OCI-LY7 (cell line): Measurements from ENCODE around the gene HINT2. TPM values are rescaled to one million over a fixed set of nuclear protein-coding genes. Genes with fewer than 3 reads are reported as not detected.

Experiments
- BruUV-seq: library from RNA; stranded (reverse); fragments of 400-500 nt; replicated peaks from 2 replicates; lab custom pipeline; 2021; lab: Mats Ljungman, UMichigan
- CTCF ChIA-PET: fragments of 300-600 bp; sonication (Branson Sonifier 250); formaldehyde crosslinking; loops from one replicate; lab custom pipeline; 2022; ENCODE audit warnings: antibody characterized with exemption; ENCODE audit not compliant: unreplicated experiment; lab: Charles Lee
- POLR2A ChIA-PET: fragments of 300-600 bp; sonication (Branson Sonifier 250); formaldehyde crosslinking; loops from one replicate; lab custom pipeline; 2022; ENCODE audit warnings: antibody characterized with exemption; lab: Charles Lee
- DNase-seq: peaks from one replicate; pipeline ENCODE4 v3.0.0-alpha.2; 2015; ENCODE audit warnings: low spot score
- H2AFZ ChIP-seq: fragments of 200-600 bp; sonication (generic), shearing (Covaris generic); 2 replicates; pipeline ENCODE4 v1.6.1; 2014; ENCODE audit warnings: mild to moderate bottlenecking, antibody characterized with exemption, low read length, moderate library complexity
- H3K27ac ChIP-seq: fragments of 200-600 bp; sonication (generic); 2 replicates; pipeline ENCODE4 v1.5.1; 2014; ENCODE audit warnings: mixed run types, low read depth, mild to moderate bottlenecking, moderate library complexity, low read length, inconsistent platforms; ENCODE audit not compliant: poor library complexity, severe bottlenecking
- H3K36me3 ChIP-seq: fragments of 200-600 bp; sonication (generic); 2 replicates; pipeline ENCODE4 v1.6.1; 2014; ENCODE audit warnings: mild to moderate bottlenecking, antibody characterized with exemption, low read length, moderate library complexity, mixed read lengths; ENCODE audit not compliant: insufficient read depth
- H3K4me1 ChIP-seq: fragments of 200-600 bp; sonication (generic); 2 replicates; pipeline ENCODE4 v1.5.1; 2014; ENCODE audit warnings: mild to moderate bottlenecking, low read length; ENCODE audit not compliant: insufficient read depth, poor library complexity, severe bottlenecking
- H3K4me2 ChIP-seq: fragments of 200-600 bp; sonication (generic); 2 replicates; pipeline ENCODE4 v1.6.1; 2014; ENCODE audit warnings: mild to moderate bottlenecking, low read length
- H3K4me3 ChIP-seq: fragments of 200-600 bp; sonication (generic); 2 replicates; pipeline ENCODE4 v1.5.1; 2014; ENCODE audit warnings: mild to moderate bottlenecking, low read depth, low read length; ENCODE audit not compliant: poor library complexity, severe bottlenecking
- H3K79me2 ChIP-seq: fragments of 200-600 bp; sonication (generic); 2 replicates; pipeline ENCODE4 v1.6.1; 2016; ENCODE audit warnings: low read depth, mild to moderate bottlenecking, low read length, moderate library complexity, mixed read lengths; ENCODE audit not compliant: insufficient read depth
- H3K9me2 ChIP-seq: fragments of 200-600 bp; sonication (generic); 2 replicates; pipeline ENCODE4 v1.6.1; 2016; ENCODE audit warnings: mild to moderate bottlenecking, low read length, mixed read lengths; ENCODE audit not compliant: insufficient read depth
- H3K9me3 ChIP-seq: fragments of 200-600 bp; sonication (generic); 2 replicates; pipeline ENCODE4 v1.6.1; 2014; ENCODE audit warnings: mild to moderate bottlenecking, mixed run types, low read length, mixed read lengths
- H4K20me1 ChIP-seq: fragments of 200-600 bp; sonication (generic); 2 replicates; pipeline ENCODE4 v1.6.1; 2014; ENCODE audit warnings: mild to moderate bottlenecking, antibody characterized with exemption, low read length, moderate library complexity, mixed read lengths; ENCODE audit not compliant: insufficient read depth
- EZH2phosphoT487 ChIP-seq: fragments of 200-600 bp; sonication (generic); IDR thresholded peaks from 2 replicates; pipeline ENCODE4 v1.6.1; 2018; ENCODE audit warnings: low read depth, borderline replicate concordance, mild to moderate bottlenecking, mixed run types, antibody characterized with exemption, low read length, moderate library complexity, mixed read lengths
- intact Hi-C: fragments of 100-400 bp; cut with micrococcal nuclease; formaldehyde crosslinking; loops from one replicate; pipeline ENCODE4 v1.10.0; 2022; ENCODE audit not compliant: unreplicated experiment
- total RNA-seq, 2 experiments: library from RNA; depleted of rRNA in 1 of 2; stranded (reverse); fragments of >200 nt in 1 of 2; shearing (Covaris generic) in 1 of 2; gene quantifications; 2 replicates each; pipeline ENCODE4 v1.2.3, GENCODE V29; 2014 to 2022
- TF ChIP-seq, protein P1 (sequence below): fragments of 200-600 bp; sonication (generic); conservative IDR thresholded peaks from 2 replicates; pipeline ENCODE4 v1.5.1; 2014; ENCODE audit warnings: mild to moderate bottlenecking, antibody characterized with exemption, low read length, moderate library complexity, mixed read lengths

Gene HINT2
- total RNA-seq, 2 experiments from 2014 or later, result 82.5 to 84.5 TPM

DNA sequence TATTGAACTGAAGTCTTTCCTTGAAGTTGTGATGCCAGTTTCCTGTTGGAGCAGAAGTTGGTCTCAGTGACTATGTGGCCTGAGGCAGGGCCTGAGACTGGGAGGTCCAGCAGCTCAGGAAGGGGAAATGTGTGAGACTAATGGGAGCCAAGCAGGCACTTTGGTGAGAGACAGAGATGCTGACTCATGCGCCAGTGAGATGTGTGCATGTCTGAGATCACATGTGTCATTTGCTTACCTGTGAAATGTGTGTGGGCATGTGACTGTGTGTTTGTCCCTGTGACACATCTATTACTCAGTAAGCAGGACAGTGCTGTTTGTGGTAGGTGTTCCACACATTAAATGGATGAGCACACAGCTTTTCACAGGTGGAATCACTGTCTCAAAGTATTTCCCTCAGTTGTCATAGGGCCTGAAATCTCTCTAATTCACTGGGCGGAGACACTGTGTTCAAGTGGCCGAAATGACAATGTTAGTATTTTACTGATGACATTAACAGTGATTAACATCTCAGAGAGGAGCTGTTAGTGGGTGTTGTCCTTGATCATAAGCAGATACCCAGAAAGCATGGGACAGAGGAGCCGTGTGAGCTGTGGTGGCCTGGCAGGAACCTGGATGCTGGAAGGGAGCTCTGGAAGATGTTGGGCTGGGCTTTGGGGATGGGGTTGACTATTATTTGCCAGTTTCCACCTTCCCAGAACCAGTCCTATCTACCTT is 16.0 kb downstream of the HINT2 start:
- no peak for TF ChIP-seq EZH2phosphoT487
- TF ChIP-seq, protein P1, sequence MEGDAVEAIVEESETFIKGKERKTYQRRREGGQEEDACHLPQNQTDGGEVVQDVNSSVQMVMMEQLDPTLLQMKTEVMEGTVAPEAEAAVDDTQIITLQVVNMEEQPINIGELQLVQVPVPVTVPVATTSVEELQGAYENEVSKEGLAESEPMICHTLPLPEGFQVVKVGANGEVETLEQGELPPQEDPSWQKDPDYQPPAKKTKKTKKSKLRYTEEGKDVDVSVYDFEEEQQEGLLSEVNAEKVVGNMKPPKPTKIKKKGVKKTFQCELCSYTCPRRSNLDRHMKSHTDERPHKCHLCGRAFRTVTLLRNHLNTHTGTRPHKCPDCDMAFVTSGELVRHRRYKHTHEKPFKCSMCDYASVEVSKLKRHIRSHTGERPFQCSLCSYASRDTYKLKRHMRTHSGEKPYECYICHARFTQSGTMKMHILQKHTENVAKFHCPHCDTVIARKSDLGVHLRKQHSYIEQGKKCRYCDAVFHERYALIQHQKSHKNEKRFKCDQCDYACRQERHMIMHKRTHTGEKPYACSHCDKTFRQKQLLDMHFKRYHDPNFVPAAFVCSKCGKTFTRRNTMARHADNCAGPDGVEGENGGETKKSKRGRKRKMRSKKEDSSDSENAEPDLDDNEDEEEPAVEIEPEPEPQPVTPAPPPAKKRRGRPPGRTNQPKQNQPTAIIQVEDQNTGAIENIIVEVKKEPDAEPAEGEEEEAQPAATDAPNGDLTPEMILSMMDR, result no peak
- no peaks in the 10 kb centered on the region for H3K9me3 ChIP-seq

GRCh38 chr9:35797311-35798109 is 17.3 kb downstream of the HINT2 start:
- ChIA-PET CTCF (interaction anchor here (0.7 kb wide), 1 partner anchor 10 kb away, joined by 3 read pairs; no protein-coding TSS in a partner anchor), POLR2A (interaction anchor here (1.4 kb wide), 1 partner anchor 15 kb away, joined by 5 read pairs; the partner anchor contains the start of gene SPAG8)
- Histone ChIP-seq H3K9me2 (no peaks in the 10 kb centered on the region), H3K36me3 (no peaks in the 10 kb centered on the region), H2AFZ (no peak overlapping the region), H3K4me1 (peaks cover 9% of the 10 kb centered on the region), H3K4me3 (no peak overlapping the region), H4K20me1 (no peaks in the 10 kb centered on the region), H3K79me2 (no peaks in the 10 kb centered on the region), H3K9me3 (no peaks in the 10 kb centered on the region), H3K4me2 (no peak overlapping the region), H3K27ac (no peak overlapping the region)
- BruUV-seq, result no TSS peak
- intact Hi-C loops, result loop anchor here (10.0 kb wide), 1 partner anchor 227 kb away; no protein-coding TSS in a partner anchor
- no peak for DNase-seq
- no peak for TF ChIP-seq EZH2phosphoT487
- TF ChIP-seq, protein P1, result no peak

More for the DNA sequence above, 16.0 kb downstream of the HINT2 start:
- no peaks in the 10 kb centered on the region for H3K79me2 ChIP-seq
- no peak overlapping the region for H2AFZ ChIP-seq
- H3K9me2 ChIP-seq, result no peaks in the 10 kb centered on the region
- no peak overlapping the region for H3K27ac ChIP-seq
- H4K20me1 ChIP-seq, result no peaks in the 10 kb centered on the region
- ChIA-PET CTCF (no interaction called here), POLR2A (interaction anchor here (0.7 kb wide), 1 partner anchor 10 kb away, joined by 3 read pairs; no protein-coding TSS in a partner anchor)
- no peak overlapping the region for H3K4me2 ChIP-seq
- no peak for DNase-seq
- H3K4me1 ChIP-seq, result peaks cover 9% of the 10 kb centered on the region
- intact Hi-C loops, result loop anchor here (10.0 kb wide), 1 partner anchor 226 kb away; no protein-coding TSS in a partner anchor
- no TSS peak for BruUV-seq
- no peaks in the 10 kb centered on the region for H3K36me3 ChIP-seq
- H3K4me3 ChIP-seq, result no peak overlapping the region
